ENCODE data around the gene CHST10.

Gene CHST10

GRCh38 chr2:100412466-100412865, 5.0 kb downstream of the CHST10 start:
- Histone ChIP-seq H3K27me3 (no peaks in the 10 kb centered on the region), H3K9me3 (no peaks in the 10 kb centered on the region), H3K4me3 (ENCODE audit: low read depth, low read length) (no peak overlapping the region), H3K4me1 (no peaks in the 10 kb centered on the region), H3K36me3 (no peaks in the 10 kb centered on the region; the same call in 1 of the 2 replicates)
- no peak for TF ChIP-seq CTCF (IDR thresholded peaks at IDR 0.05; ENCODE audit: low read depth, low read length)
- DNase-seq = no peak

- Histone ChIP-seq H3K4me1 (no peaks in the 10 kb centered on the region), H3K36me3 (no peaks in the 10 kb centered on the region; the same call in 1 of the 2 replicates), H3K4me3 (ENCODE audit: low read depth, low read length) (no peak overlapping the region), H3K27me3 (no peaks in the 10 kb centered on the region), H3K9me3 (no peaks in the 10 kb centered on the region)
- TF ChIP-seq CTCF (IDR thresholded peaks at IDR 0.05; ENCODE audit: low read depth, low read length) = no peak
- DNase-seq = no peak
Measured at GRCh38 chr2:100411841-100412292, 5.6 kb downstream of the CHST10 start.

GRCh38 chr2:100409975-100410647, 7.4 kb downstream of the CHST10 start:
- no peak for TF ChIP-seq CTCF (IDR thresholded peaks at IDR 0.05; ENCODE audit: low read depth, low read length)
- no peaks in the 10 kb centered on the region; the same call in 1 of the 2 replicates for H3K36me3 ChIP-seq
- no peaks in the 10 kb centered on the region for H3K27me3 ChIP-seq
- no peak overlapping the region for H3K4me3 ChIP-seq (ENCODE audit: low read depth, low read length)
- no peaks in the 10 kb centered on the region for H3K9me3 ChIP-seq
- H3K4me1 ChIP-seq = no peaks in the 10 kb centered on the region
- no peak for DNase-seq

GRCh38 chr2:100409461-100409860, 8.0 kb downstream of the CHST10 start:
- H3K4me1 ChIP-seq = no peaks in the 10 kb centered on the region
- no peaks in the 10 kb centered on the region; the same call in 1 of the 2 replicates for H3K36me3 ChIP-seq
- no peak overlapping the region for H3K4me3 ChIP-seq (ENCODE audit: low read depth, low read length)
- H3K27me3 ChIP-seq = no peaks in the 10 kb centered on the region
- DNase-seq = no peak
- TF ChIP-seq CTCF (IDR thresholded peaks at IDR 0.05; ENCODE audit: low read depth, low read length) = no peak
- H3K9me3 ChIP-seq = no peaks in the 10 kb centered on the region

- DNase-seq = no peak
- Histone ChIP-seq H3K36me3 (no peaks in the 10 kb centered on the region; the same call in 1 of the 2 replicates), H3K9me3 (no peaks in the 10 kb centered on the region), H3K4me1 (no peaks in the 10 kb centered on the region), H3K4me3 (ENCODE audit: low read depth, low read length) (no peak overlapping the region), H3K27me3 (no peaks in the 10 kb centered on the region)
- no peak for TF ChIP-seq CTCF (IDR thresholded peaks at IDR 0.05; ENCODE audit: low read depth, low read length)
Measured at GRCh38 chr2:100408941-100409340, 8.5 kb downstream of the CHST10 start.

GRCh38 chr2:100408104-100408503, 9.4 kb downstream of the CHST10 start:
- TF ChIP-seq CTCF (IDR thresholded peaks at IDR 0.05; ENCODE audit: low read depth, low read length) = no peak
- Histone ChIP-seq H3K27me3 (no peaks in the 10 kb centered on the region), H3K36me3 (no peaks in the 10 kb centered on the region), H3K4me3 (ENCODE audit: low read depth, low read length) (no peak overlapping the region), H3K4me1 (no peaks in the 10 kb centered on the region), H3K9me3 (no peaks in the 10 kb centered on the region)
- no peak for DNase-seq
